Renal pelvis (tissue), 4 donors: ENCODE data around the gene LDB2. TPM values are rescaled to one million over a fixed set of nuclear protein-coding genes. Genes with fewer than 3 reads are reported as not detected.

Experiments
- DNase-seq: peaks from one replicate; pipeline ENCODE4 v3.0.0-alpha.2; 2013
- polyA plus RNA-seq, 3 donors: library from polyadenylated mRNA; unstranded; fragments of 120-200 nt; gene quantifications; one replicate each; pipeline ENCODE4 v1.2.1, GENCODE V29; 2013; ENCODE audit not compliant: insufficient read length in 3 of 3

The LDB2 gene
- polyA plus RNA-seq, 3 donors = 72.0 to 79.8 (median 78.2) TPM

DNA sequence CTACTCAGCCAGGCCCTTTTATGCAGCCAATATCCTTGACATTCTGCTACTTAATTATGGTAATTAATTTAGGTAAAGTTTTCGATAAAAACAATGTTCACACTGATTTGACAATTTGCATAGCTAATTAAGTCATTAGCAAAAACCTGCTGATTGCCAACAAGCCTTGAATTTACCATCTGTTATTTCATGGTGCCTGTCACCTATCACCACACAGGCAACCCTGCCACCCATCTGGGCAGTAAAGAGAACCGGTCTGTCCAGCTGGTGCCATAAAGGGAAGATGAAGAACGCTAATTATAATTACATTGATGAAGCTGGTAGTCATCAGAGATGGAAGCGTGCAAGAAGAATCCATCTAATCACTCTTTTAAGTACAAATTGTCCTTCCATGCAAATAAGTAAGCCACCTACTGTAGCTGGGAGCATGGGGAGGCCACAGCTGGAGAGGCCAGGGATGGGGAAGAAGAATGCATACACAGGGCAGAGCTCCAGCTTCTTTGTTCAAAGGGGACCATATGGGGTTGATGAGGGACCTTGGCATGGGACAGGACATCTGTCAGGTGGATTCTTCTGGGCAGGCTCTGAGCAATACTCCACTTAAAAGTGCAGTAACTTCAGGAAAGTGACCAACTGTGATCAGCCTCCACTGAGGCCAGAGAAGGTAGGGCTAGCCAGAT, 394.9 kb downstream of the LDB2 start:
- DNase-seq = no peak

DNA sequence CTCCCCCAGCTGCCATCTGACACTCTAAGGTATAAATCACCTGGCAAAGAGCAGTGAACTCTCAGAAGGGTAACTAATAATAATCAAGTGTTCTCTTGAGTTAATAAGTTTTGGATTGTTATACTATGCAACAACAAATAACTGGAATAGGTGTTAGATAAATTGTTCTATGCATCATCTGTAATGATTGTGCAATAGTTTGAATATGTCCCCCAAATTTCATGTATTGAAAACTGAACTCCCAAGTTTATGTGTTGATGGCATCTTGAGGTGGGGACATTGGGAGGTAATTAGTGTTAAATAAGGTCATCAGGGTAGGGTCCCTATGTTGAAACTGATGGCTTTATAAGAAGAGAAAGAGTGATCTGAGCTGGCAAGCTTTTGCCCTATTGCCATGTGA, 399.5 kb downstream of the LDB2 start:
- DNase-seq = no peak

DNA sequence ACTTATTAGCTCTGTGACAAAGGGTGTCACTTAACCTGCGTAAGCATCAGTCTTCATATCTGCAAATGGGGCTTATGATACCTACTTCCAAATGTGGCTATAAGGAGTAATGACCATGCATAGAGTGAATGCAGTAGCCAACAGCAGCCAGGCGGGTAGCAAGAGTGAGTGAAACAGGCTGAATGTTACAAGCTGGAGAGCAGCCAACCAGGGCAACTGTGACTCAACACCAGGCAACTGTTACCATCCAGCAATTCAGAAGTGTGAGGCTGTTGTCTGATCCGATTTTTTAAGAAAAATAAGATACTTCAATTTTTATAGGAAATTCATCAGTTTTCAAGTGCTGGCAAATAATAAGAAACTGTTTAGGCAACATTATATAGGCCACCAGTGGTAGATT, 401.9 kb downstream of the LDB2 start:
- no peak for DNase-seq

DNA sequence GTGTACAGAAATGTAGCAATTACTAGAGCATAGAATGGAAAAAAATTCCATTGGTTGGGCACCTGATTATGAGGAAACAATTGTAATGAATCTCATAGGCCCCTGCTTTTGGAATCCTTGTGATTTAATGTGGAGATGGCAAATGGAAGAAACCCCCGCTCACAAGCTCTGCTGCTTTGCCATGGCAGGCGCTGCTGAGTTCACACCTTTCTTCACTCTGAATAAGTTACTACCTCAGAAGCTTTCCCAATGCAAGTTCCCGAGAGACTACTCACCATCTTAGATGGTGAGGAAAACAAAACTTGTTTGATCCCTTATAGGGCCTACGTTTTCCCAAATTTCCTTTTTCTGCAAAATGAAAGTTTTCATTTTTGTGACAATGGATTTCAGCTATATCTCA, 405.6 kb downstream of the LDB2 start:
- no peak for DNase-seq

DNA sequence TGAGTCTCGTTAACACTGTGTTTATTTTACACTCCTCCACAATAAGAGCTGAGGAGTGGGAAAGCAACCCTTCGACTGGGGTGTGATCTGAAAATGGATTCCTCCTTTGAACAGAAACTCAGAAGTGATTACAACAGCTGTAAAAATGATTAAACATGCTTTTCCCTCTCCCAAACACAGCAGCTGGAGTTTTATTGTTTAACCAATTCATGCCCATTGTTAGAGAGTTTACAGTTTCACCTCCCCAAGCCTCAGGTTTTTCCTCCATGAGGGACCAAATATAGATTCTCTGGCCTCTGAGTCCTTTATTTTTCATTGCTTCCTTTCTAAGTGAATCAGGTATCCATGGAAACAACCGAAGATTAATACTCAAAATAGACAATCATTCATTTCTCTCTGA, 409.2 kb downstream of the LDB2 start:
- peak; percentile 36 for DNase-seq

DNA sequence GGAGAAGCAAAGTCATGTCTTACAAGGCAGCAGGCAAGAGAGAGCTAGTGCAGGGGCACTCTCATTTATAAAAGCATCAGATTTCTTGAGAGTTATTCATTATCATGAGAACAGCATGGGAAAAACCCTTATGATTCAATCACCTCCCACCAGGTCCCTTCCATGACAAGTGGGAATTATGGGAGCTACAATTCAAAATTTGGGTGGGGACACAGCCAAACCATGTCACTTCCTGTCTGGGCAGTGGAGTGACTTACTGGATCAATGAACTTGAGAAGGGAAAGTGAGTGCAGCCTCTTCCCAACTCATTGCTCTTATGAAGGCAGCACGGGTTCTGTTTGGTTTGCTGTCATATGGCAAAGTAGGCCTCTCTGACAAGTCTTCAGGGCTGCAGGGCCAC, 410.4 kb downstream of the LDB2 start:
- no peak for DNase-seq

DNA sequence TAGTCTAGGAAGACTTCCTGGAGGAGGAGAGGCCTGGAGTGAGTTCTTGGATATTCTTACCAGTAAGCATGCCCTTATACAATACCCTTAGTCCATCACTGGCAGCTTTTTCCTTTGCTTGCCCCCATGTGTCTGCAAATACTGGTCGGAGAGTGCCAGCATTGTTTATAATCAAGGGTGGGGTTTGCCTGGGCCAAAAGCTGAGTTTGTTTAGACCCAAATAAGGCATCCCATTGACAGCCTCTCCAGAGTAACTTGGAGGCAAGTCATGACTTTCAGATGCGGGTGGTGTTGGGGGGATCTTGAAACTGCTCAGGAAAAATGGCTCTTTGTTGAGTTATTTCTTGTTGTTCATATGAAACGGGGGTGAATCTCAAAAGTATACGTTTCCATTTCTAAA, 413.7 kb downstream of the LDB2 start:
- DNase-seq = no peak

DNA sequence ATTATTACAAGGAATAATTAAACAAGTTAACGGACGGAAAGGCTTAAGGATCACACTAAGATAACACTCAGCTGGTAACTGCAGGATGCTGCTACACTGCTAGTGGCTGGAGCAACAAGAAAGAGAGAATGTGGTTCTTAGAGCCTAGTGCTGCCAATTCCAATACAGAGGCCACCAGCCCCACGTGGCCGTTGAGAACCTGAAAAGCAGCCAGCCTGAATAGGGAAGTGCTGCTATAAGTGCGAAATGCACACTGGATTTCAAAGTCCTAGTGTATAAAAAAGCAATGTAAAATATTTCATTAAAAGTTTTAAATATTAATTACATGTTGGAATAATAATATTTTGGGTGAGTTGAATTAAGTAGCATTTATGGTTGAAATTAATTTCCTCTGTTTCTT, 414.9 kb downstream of the LDB2 start:
- DNase-seq = no peak

DNA sequence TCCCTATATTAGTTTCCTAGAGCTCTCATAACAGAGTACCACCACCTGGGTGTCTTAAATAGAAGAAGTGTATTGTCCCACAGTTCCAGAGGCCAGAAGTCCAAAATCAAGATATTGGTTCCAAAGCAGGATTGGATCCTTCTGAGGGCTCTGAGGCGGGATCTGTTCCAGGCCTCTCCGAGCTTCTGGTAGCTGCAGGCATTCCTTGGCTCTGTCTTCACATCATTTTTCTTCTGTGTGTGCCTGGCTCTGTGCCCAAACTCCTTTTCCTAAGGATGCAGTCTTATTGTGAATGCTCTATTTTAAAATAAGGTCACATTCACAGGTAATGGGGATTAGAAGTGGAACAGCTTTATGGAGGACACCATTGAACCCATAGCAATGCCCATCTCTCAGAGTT, 418.4 kb downstream of the LDB2 start:
- no peak for DNase-seq

DNA sequence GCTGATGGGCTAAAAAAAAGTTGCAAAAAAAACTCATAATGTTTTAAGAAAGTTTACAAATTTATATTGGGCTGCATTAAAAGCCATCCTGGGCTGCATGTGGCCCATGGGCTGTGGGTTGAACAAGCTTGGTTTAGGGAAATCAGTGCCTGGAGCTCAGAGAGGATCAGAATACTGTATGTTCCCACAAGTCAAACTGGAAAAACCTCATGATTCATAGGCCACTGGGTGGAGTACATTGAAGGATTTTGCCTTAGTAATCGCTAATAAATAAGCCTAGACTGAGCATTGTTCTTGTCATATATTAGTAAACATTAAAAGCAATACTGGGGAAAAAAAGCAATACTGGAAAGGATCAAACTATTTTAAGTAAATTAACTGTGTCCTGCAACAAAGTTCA, 425.9 kb downstream of the LDB2 start:
- DNase-seq = no peak

DNA sequence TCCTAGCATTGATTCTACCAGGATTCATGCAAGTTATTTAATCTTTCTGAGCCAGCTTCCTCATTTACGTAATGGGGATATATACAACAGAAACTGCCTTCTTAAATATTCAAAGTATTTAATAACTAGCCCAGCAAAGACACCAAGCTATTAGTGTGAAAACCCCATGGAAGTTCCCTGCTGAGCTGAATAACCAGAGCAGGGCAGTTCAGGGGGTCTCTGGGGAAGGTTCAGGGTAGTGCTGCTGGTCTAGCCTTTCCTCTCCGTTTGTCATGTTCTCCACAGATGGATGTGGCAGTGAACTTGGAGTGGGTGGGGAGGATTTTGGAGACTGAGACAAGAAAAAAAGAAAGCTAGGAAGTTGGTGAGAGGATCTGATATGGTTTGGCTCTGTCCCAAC, 431.4 kb downstream of the LDB2 start:
- DNase-seq = no peak

DNA sequence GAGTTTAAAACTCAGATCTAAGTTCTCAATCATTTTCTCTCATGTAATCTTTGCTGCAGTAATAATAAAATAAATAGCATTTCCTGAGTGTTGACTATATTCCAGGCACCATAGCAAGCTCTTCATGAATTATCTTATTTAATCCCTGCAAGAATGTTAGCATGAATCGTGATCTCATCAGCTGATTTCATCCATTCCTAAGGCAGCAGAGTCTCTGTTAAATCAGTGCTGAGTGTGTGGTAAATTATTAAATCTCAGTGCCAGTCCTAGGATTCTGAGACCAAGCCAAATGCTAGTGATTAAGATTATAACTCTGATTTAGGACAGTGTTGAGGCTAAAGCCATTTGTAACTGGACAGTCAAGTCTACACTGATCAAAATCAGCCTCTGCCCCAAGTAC, 431.9 kb downstream of the LDB2 start:
- DNase-seq = no peak

DNA sequence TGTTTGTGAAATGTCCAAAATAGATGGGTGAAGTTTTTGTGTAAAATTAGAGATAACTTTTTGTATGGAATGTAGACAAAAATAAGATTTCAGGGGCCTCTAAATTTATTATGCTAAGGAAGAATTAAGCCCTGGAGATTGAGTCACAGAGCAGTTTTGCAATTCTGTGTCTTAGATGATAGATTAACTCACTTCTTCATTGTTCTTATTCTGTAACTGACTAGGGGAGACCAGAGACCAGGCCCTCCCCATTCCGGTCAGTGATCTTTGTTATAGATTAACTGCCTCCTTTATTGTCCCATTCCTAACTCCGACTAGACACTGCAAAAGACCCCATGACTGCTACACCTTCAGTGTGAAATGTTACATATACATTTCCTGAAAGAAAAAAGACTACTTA, 433.8 kb downstream of the LDB2 start:
- no peak for DNase-seq

DNA sequence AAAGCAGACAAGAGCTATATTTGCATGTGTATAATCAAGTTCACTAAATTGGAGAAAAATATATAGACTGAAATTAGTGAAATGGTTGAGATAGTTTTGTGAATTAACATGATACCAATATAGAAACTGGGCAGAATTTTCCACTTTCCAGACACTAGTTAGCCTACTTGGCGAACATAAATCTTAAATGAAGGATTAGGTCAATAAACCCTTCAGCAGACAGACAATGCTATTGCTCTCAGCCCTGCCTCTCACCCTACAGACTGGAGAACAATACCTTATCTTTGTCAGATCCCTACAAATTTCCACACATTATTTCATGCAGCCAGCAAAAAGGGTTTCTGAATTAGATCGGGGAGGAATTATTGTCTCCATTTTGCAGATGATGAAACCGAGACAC, 435.8 kb downstream of the LDB2 start:
- DNase-seq = no peak

DNA sequence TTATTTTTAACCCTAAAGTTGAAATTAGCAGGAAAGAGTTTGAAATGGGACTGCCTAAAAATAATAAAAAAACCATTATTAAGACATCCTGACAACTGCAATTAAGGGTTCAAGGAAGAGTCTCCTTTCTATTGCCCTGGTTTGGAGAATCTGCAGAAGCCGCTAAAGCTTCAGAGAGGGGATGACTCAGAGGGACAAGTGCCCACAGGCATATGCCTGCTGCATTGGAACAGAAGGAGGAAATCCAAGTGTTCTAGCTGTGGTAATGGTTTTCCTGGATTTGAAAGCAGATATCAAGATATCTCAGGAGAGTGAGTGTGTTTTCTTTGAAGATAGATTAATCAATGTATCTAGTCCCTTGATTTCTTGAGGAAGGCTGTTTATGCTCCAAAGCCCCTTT, 437.1 kb downstream of the LDB2 start:
- no peak for DNase-seq

DNA sequence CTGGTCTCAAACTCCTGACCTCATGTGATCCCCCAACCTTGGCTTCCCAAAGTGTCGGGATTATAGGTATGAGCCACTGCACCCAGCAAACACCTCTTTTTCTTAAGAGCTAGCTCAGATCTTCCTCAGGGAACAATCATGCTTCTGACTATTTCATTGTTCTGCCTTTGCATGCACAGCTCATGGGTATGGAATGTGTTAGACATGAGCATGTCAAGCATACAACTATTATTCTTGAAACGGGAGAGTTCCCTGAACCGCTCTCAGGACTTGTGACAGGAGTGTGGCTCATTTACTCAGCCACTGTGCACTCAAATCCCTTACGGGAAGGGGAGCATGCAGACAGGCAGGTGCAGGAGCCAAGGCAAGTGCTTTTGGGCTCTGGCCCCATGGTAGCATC, 440.5 kb downstream of the LDB2 start:
- no peak for DNase-seq
